ENCODE data around the gene SFTPB. TPM values are rescaled to one million over a fixed set of nuclear protein-coding genes. Genes with fewer than 3 reads are reported as not detected.
A peak's percentile ranks its signal among the peaks of the same experiment; 100 is the strongest.
"Not testable (repeated sequence)": the region's sequence is repeated elsewhere in the genome, so short reads cannot be mapped to it uniquely, and the experiment has no call there.

Gene SFTPB
- total RNA-seq, 2 donors from 2014 or later, result not detected

DNA sequence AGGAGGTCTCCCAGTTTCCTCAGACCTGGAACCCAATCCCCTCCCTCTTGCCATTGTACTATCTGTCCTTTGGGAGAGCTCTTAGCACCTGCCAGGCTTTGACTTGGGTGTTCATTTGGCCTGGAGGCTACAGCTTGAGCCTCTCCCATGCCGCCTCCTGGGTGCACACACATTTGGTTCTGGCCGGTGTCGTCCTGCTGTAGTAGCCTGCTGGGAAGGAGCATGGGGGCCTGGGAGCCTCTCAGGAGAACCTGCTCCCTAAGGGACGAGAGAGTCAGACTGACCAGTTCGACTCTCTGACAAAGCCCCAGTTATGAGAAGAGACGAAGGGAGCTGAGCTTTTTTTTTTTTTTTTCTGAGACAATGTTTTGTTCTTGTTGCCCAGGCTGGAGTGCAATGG, 7.4 kb upstream of the SFTPB start:
- no peak overlapping the region for H3K27ac Mint-ChIP-seq
- ATAC-seq (replicated peaks), result no peak
- H3K4me1 Mint-ChIP-seq, result no peaks in the 10 kb centered on the region
- H3K27me3 Mint-ChIP-seq, result no peaks in the 10 kb centered on the region
- no peaks in the 10 kb centered on the region for H3K36me3 Mint-ChIP-seq (ENCODE audit: low read depth)
- no peak overlapping the region for H3K4me3 Mint-ChIP-seq
- no peaks in the 10 kb centered on the region for H3K9me3 Mint-ChIP-seq

DNA sequence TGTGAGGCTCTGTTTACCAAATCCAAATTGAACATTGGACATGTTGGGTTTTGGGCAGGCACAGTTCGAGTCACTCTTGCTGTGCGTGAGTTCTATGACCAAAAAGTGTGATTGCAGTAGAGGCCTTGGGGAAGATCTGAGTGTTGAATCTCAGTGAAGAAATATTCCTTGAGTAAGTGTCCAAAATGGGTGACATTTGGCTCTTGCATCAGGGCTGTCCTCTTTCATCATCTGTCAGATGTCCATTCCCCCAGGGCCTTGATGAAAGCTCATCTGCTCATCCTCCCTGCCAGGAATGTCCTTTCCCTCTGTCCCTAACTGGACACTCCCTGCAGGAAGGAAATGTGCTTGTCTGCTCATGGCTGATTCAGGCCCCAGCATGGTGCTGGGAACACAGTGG, 6.4 kb upstream of the SFTPB start:
- no peak for ATAC-seq (replicated peaks)
- H3K27ac Mint-ChIP-seq, result no peak overlapping the region
- H3K9me3 Mint-ChIP-seq, result no peaks in the 10 kb centered on the region
- H3K4me1 Mint-ChIP-seq, result no peaks in the 10 kb centered on the region
- H3K4me3 Mint-ChIP-seq, result no peak overlapping the region
- no peaks in the 10 kb centered on the region for H3K36me3 Mint-ChIP-seq (ENCODE audit: low read depth)
- H3K27me3 Mint-ChIP-seq, result no peaks in the 10 kb centered on the region

DNA sequence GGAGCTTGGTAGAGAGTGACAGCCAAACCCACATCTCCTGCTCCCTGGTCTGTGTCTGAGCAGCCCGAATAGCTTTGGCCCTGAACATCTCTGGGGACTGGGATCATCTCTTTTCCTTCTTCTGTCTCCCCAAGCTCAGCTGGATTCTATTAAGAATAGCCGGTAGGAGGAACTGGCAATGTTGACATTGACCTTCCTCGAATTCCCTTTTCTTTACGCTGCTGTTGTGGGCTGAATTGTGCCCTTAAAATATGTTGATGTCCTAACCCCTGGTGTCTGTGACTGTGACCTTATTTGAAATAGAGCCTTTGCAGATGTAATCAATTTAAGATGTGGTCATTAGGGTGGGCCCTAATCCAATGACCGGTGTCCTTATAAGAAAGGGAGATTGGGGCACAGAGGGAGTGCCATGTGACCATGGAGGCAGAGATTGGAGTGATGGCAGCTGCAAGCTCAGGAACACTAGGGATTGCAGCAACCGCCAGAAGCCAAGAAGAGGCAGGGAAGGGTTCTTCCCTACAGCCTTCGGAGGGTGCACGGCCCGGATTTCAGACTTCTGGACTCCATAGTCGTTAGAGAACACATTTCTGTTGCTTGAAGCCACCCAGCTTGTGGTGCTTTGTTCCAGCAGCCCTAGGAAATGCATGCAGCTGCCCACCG, 5.8 kb upstream of the SFTPB start:
- Mint-ChIP-seq H3K4me1 (no peaks in the 10 kb centered on the region), H3K9me3 (no peaks in the 10 kb centered on the region), H3K27me3 (no peaks in the 10 kb centered on the region)

DNA sequence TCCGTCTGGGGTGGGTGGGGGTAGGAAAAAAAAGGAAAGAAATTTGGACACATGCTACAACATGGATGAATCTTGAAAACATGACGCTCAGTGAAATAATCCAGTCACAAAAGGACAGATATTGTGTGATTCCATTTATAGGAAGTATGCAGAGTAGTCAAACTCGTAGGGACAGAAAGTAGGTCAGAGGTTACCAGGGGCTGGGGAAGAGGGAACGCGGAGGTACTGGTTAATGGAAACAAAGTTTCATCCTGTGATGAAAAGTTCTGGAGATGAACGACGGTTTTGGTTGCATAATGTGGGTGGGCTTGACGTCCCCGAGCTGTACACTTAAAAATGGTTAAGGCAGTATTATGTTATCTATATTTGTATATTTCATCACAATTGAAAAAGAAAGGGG, 4.5 kb upstream of the SFTPB start:
- Mint-ChIP-seq H3K27ac (no peak overlapping the region), H3K4me1 (peaks cover under 1% of the 10 kb centered on the region), H3K27me3 (peaks cover under 1% of the 10 kb centered on the region), H3K36me3 (ENCODE audit: low read depth) (no peaks in the 10 kb centered on the region), H3K9me3 (no peaks in the 10 kb centered on the region), H3K4me3 (no peak overlapping the region)
- no peak for ATAC-seq (replicated peaks)

More for the DNA sequence above, 5.8 kb upstream of the SFTPB start:
- ATAC-seq (replicated peaks), result no peak
- no peaks in the 10 kb centered on the region for H3K36me3 Mint-ChIP-seq (ENCODE audit: low read depth)
- H3K27ac Mint-ChIP-seq, result no peak overlapping the region
- H3K4me3 Mint-ChIP-seq, result no peak overlapping the region

DNA sequence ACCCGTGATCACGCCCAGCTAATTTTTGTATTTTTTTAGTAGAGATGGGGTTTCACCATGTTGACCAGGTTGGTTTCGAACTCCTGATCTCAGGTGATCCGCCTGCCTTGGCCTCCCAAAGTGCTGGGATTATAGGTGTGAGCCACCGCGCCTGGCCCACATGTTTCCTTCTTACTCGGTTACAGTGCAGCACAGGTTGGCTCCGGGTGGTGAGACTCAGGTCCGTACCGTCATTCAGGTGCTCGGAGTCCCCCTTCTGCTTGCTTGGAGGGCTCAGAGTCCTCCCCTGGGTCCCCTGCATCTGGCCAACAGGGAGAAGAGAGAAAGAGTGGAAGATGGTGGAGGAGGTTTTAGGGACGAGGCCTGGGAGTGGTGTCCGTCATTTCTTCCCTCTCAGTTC, 2.4 kb upstream of the SFTPB start:
- H3K27ac Mint-ChIP-seq; H3K9me3 Mint-ChIP-seq; H3K4me1 Mint-ChIP-seq; ATAC-seq (replicated peaks); H3K36me3 Mint-ChIP-seq (ENCODE audit: low read depth); H3K27me3 Mint-ChIP-seq; H3K4me3 Mint-ChIP-seq: not testable (repeated sequence)

DNA sequence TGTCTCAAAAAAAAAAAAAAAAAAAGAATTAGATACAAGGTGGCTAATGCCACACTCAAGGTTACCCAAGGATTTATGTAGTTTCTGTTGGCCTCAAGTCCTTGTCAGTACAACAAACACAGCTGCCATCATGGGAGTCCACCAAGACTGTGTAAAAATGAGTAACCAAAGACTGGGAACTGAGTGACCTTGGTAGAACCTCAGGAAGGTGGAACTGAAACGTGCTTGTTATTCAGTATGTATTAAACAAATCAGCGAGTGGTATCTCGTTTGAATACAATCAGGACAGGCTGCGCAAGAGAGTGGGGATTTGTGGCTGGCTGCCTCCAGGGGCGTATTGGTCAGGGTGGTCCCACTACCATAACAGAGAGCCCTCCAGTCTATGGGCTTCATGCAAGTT, 1.6 kb upstream of the SFTPB start:
- no peak overlapping the region for H3K27ac Mint-ChIP-seq
- H3K9me3 Mint-ChIP-seq, result no peaks in the 10 kb centered on the region
- no peaks in the 10 kb centered on the region for H3K36me3 Mint-ChIP-seq (ENCODE audit: low read depth)
- peaks cover 5% of the 10 kb centered on the region for H3K27me3 Mint-ChIP-seq
- H3K4me1 Mint-ChIP-seq, result peaks cover 5% of the 10 kb centered on the region
- no peak overlapping the region for H3K4me3 Mint-ChIP-seq
- no peak for ATAC-seq (replicated peaks)

DNA sequence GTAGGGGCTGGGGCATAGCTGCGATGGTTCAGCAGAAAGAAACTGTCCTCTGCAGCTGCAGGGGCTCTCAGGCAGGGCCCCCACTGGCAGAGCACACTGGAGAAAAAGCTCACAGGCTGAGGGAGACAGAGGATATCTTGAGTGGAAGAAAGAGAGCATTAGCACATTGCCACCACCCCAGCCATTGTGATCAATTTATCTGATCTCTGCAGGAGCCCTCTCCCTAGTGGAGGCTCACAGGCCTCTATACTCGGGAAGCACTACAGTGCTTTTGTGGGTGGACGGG, 801 bp upstream of the SFTPB start:
- ATAC-seq (replicated peaks), result no peak
- no peaks in the 10 kb centered on the region for H3K36me3 Mint-ChIP-seq (ENCODE audit: low read depth)
- H3K27me3 Mint-ChIP-seq, result peaks cover 5% of the 10 kb centered on the region
- H3K4me1 Mint-ChIP-seq, result peaks cover 5% of the 10 kb centered on the region
- no peak overlapping the region for H3K27ac Mint-ChIP-seq
- H3K4me3 Mint-ChIP-seq, result no peak overlapping the region
- H3K9me3 Mint-ChIP-seq, result no peaks in the 10 kb centered on the region

DNA sequence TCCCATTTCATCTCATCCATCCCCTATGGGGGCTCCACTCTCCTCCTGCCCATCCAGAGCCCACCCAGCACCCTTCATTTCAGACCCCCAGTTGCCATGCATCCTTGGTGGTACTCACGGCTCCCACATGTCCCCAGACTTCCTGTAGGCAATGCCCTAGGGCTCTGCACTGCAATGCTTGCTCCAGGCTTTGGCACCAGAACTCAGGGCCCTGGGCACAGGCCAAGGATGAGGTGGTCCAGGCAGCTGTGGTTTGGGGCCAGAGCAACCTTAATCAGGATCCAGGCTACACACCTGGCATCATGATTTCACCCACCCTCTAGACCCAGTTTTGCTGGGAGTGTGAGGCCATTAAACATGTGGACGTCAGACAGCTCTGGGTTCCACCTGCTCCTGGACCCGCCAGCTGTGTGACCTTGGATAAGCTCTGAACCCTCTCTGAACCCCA, 414 bp downstream of the SFTPB start:
- no peak overlapping the region for H3K4me3 Mint-ChIP-seq
- H3K9me3 Mint-ChIP-seq, result no peaks in the 10 kb centered on the region
- no peak for ATAC-seq (replicated peaks)

DNA sequence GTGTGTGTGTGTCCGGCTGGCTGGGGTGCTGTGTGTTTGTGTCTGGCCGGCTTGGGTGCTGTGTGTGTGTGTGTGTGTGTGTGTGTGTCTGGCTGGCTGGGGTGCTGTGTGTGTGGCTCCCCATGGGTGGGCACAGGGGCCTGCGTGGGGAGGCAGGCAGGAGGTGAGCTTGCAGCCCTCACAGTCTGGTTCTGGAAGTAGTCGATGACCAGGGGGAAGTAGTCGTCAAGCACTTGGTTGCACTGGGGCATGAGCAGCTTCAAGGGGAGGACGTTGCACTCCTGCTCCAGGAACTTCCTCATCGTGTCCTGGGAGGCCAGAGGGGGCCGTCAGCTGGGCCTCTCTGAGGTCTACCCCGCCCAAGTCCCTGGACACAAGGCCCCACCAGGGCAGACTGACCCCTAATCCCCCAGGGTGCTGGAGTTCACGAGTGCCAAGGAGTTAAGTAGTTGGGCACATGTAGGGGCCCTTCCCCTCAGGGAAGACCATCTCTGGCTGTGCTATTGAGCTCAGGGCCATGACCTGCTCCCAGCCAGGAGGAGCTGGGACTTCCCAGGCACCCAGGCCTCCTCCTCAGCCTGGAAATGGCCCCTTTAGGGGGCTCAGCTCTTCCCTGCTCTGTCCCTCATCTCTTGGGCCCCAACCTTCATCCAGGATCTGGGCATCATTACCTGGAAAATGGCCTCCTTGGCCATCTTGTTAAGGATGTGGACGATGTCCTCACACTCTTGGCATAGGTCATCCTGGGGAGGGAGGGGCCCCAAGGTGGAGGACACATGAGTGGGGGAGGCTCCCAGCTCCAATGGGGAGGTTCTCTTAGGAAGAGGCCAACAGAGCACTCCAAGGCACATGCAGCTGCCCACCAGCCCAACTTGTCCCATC, 1.3 kb downstream of the SFTPB start:
- Mint-ChIP-seq H3K27ac (no peak overlapping the region), H3K36me3 (ENCODE audit: low read depth) (no peaks in the 10 kb centered on the region), H3K9me3 (no peaks in the 10 kb centered on the region), H3K27me3 (peaks cover 5% of the 10 kb centered on the region), H3K4me1 (peaks cover 5% of the 10 kb centered on the region), H3K4me3 (no peak overlapping the region)
- no peak for ATAC-seq (replicated peaks)

More for the DNA sequence above, 414 bp downstream of the SFTPB start:
- peaks cover 5% of the 10 kb centered on the region for H3K27me3 Mint-ChIP-seq
- no peaks in the 10 kb centered on the region for H3K36me3 Mint-ChIP-seq (ENCODE audit: low read depth)
- peaks cover 5% of the 10 kb centered on the region for H3K4me1 Mint-ChIP-seq
- H3K27ac Mint-ChIP-seq, result no peak overlapping the region

DNA sequence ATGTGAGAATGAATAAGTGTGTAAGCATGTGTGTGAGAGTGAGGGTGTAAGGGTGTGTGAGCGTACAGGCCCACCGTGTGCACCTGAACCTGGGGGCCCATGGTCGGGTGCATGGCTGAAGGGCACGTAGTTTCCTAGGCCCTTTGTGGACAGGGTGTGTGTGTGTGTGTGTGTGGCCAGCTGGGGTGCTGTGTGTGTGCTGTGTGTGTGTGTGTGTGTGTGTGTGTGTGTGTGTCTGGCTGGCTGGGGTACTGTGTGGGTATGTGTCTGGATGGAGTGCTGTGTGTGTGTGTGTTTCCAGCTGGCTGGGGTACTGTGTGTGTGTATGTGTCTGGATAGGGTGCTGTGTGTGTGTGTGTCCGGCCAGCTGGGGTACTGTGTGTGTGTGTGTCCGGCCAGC, 2.0 kb downstream of the SFTPB start:
- Mint-ChIP-seq H3K4me1 (peaks cover 5% of the 10 kb centered on the region), H3K4me3 (no peak overlapping the region), H3K9me3 (no peaks in the 10 kb centered on the region), H3K27ac (no peak overlapping the region), H3K36me3 (ENCODE audit: low read depth) (no peaks in the 10 kb centered on the region), H3K27me3 (peaks cover 5% of the 10 kb centered on the region)
- no peak for ATAC-seq (replicated peaks)

DNA sequence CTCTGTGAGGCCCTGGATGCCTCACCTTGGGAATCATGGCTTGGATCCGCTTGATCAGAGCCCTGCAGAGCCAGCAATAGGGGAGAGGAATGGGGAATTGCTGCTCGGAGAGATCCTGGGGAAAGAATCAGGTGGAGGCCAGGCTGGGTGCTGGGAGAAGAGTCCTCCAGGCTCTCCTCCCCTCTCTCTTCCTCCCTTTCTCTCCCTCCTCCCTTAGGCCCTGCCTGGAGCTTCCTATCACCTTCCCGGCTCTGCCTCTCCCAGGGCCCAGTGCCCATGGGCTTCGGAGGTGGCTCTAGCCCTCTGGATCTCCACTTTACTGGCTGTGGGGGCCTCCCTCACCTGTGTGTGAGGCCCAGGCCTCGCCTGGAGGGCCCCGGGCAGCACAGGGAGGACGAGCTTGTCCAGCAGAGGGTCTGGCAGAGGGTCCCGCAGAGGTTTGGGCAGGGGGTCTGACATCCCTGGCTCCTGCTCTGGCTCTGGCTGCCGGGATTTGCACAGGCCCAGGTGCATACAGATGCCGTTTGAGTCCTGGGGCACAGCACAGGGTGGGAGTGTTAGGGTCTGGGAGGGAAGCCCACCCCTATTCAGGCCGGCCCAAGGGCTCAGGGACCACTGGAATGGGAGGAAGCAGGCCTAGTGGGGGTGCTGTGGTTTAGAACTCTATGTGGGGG, 2.6 kb downstream of the SFTPB start:
- peaks cover 5% of the 10 kb centered on the region for H3K27me3 Mint-ChIP-seq
- no peaks in the 10 kb centered on the region for H3K36me3 Mint-ChIP-seq (ENCODE audit: low read depth)
- H3K9me3 Mint-ChIP-seq, result no peaks in the 10 kb centered on the region
- ATAC-seq (replicated peaks), result no peak
- H3K4me1 Mint-ChIP-seq, result peaks cover 5% of the 10 kb centered on the region
- H3K27ac Mint-ChIP-seq, result no peak overlapping the region
- H3K4me3 Mint-ChIP-seq, result no peak overlapping the region

DNA sequence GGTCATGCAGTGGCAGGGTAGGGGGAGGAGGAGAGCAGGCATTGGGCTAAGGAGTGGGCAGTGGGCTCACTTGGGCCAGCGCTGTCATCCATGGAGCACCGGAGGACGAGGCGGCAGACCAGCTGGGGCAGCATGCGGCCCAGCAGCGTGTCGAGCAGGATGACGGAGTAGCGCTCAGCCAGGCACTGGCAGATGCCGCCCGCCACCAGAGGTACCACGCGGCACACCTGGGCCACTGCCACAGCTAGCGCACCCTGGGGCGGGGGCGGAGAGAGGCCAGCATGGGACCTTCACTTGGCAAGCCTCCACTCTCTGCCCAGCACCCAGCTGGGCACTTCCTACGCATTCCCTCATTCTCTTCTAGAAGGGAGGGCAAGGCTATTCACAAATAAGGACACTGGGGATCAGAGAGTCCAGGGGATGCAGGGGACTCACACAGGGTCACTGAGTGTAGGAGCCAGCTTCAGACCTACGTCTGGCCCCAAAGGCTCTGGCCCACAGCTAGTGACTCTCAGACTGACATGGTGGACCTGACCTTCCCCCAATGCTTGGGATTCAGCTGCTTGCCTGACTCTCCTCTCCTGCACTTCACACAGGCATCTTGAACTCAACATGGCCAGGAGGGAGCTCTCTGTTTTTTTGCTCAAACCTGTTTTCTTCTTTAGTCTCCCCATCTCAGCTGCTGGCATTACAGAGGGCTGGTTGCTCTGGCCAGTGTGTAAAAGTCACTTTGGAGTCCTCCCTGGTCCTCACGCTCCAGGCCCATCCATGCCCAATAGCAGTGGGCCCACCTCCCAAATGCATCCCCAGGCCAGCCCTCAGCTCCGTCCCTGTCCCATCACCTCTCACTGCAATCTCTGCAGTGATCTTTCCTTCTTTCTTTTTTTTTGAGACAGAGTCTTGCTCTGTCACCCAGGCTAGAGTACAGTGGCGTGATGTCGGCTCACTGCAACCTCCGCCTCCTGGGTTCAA, 4.1 kb downstream of the SFTPB start:
- H3K9me3 Mint-ChIP-seq, result no peaks in the 10 kb centered on the region
- peaks cover 5% of the 10 kb centered on the region for H3K27me3 Mint-ChIP-seq
- peaks cover 5% of the 10 kb centered on the region for H3K4me1 Mint-ChIP-seq
- no peak overlapping the region for H3K4me3 Mint-ChIP-seq
- H3K36me3 Mint-ChIP-seq (ENCODE audit: low read depth), result no peaks in the 10 kb centered on the region
- ATAC-seq (replicated peaks), result no peak
- H3K27ac Mint-ChIP-seq, result peak overlapping the region; percentile 74

DNA sequence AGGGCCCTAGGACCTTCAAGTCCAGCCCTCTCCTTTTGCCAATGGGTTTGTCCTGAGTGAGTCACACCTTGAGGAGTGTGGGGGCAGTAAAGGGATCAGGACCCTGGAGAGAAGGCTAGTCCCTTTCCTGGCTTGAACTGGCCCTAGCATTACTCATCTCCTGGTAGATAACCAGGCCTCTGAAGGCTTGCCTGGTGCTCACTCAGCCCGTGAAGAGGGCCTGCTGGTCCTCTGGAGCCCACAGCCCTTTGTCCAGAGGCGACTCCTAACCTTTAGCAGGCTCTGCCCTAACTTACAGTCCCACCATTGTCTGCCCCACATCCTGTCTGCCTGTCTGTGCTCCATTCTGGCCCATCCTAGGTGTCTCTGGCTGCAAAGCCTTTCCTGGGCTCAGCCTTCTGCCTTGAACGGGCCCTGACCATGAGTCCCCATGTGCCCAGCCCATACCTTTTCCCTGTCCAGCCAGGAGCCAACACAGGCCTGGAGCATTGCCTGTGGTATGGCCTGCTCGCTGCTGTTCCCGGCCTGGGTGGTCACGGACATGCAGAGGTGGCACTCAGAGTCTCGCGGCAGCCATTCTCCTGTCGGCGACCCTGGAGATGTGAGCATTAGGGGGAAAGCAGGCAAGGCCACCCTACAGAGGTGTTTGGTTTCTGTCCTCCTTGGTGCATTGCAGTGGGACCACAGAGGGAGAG, 5.0 kb downstream of the SFTPB start:
- Mint-ChIP-seq H3K4me3 (no peak overlapping the region), H3K36me3 (ENCODE audit: low read depth) (peaks cover 3% of the 10 kb centered on the region)
- no peak for ATAC-seq (replicated peaks)

More for the DNA sequence above, 5.0 kb downstream of the SFTPB start:
- Mint-ChIP-seq H3K27ac (no peak overlapping the region), H3K9me3 (no peaks in the 10 kb centered on the region), H3K4me1 (peaks cover 5% of the 10 kb centered on the region), H3K27me3 (peaks cover 5% of the 10 kb centered on the region)
